ENCODE data around the gene UBE2V1. TPM values are rescaled to one million over a fixed set of nuclear protein-coding genes. Genes with fewer than 3 reads are reported as not detected.

The UBE2V1 gene
- total RNA-seq, 2 donors from 2014 or later, result 47.1 to 64.7 TPM

DNA sequence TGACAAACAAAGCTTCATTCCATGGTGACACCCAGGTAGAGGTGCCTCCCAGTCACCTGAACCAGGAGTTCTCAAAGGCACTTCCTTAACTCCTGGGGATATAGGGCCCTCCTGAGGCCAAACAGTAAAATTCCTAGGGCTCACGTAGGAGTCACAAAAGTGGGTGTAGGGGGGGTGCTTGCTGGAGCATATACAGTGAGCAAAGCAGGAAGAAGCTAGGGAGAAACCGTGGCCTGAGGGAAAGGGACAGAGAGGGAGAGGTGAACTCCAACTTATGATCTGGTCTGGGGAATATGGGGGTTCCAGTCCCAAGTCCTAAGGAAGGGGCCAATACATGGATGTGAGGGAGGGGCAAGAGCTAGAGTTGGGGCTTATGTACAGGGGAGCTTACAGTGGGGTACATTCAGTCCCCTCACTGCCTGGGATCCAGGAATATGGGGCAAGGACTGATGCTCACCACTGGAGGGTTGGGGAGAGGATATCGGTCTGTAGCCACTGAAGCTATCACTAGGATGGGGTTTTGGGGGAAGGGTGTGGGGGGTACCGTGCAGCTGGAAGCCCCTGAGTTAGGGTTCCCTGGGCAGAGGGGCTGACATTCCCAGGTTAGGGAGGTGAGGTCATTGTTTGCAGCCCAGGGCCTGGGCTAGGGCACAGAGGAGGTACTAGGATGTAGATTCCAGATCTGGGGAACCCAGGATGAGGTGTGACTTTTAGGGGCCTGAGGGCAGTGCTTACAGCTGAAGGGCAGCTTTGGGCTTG lies 39.6 kb upstream of the UBE2V1 start:
- WGBS, result 4% methylated on average over 4 of the region's 4 CpGs
- DNase-seq (ENCODE audit: low spot score), result no peak
- no peaks in the 10 kb centered on the region for H3K27me3 ChIP-seq (replicated peaks; ENCODE audit: insufficient read depth)
- TF ChIP-seq POLR2AphosphoS5 (IDR thresholded peaks at IDR 0.05) (peak; percentile 42), POLR2A (IDR thresholded peaks at IDR 0.05) (no peak)
- TF ChIP-seq, protein P1, sequence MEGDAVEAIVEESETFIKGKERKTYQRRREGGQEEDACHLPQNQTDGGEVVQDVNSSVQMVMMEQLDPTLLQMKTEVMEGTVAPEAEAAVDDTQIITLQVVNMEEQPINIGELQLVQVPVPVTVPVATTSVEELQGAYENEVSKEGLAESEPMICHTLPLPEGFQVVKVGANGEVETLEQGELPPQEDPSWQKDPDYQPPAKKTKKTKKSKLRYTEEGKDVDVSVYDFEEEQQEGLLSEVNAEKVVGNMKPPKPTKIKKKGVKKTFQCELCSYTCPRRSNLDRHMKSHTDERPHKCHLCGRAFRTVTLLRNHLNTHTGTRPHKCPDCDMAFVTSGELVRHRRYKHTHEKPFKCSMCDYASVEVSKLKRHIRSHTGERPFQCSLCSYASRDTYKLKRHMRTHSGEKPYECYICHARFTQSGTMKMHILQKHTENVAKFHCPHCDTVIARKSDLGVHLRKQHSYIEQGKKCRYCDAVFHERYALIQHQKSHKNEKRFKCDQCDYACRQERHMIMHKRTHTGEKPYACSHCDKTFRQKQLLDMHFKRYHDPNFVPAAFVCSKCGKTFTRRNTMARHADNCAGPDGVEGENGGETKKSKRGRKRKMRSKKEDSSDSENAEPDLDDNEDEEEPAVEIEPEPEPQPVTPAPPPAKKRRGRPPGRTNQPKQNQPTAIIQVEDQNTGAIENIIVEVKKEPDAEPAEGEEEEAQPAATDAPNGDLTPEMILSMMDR (IDR thresholded peaks at IDR 0.05), result peak in 3 of 4 experiments; percentile 18 to 46 (median 43)
- peaks cover 25% of the 10 kb centered on the region for H3K4me1 ChIP-seq (replicated peaks)
- H3K27ac ChIP-seq, result peak overlapping the region; percentile 88 to 90
- no peaks in the 10 kb centered on the region for H3K36me3 ChIP-seq
- H3K9me3 ChIP-seq, result no peaks in the 10 kb centered on the region
- peak overlapping the region; percentile 96 for H3K4me3 ChIP-seq
- intact Hi-C loops (cut with DNase I), result no loop called here

DNA sequence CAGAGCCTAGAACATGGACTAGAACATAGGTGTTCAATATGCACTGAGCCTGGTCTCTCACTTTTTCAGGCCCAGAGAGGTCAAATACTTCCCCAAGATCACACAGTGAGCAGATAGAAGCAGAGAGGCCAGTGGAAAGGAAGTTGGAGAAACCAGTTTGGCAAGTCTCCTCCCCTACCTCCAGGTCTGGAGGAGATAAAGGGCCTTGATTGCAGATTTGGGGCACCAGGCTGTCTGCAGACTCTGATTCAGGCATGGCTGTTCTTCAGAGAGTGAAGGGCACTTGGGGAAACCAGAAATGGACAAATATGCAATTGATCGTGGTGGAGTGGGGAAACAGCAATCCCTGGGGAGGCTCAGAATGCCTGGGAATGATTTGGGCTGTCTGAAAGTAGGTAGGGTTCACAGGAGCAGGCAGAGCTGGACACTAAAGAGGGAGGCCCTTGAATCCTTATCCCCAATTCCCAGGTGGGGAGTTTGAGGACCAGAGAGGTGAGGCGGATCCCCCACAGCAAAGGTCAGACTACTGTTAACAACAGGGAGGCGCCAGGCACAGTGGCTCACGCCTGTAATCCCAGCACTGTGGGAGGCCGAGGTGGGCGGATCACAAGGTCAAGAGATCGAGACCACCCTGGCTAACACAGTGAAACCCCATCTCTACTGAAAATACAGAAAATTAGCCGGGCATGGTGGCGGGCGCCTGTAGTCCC lies 38.2 kb upstream of the UBE2V1 start:
- H3K27ac ChIP-seq, result peak overlapping the region; percentile 88 to 90
- TF ChIP-seq POLR2A (IDR thresholded peaks at IDR 0.05), result peak; percentile 44
- TF ChIP-seq, protein P1 (IDR thresholded peaks at IDR 0.05), result no peak
- peak; percentile 71 for TF ChIP-seq POLR2AphosphoS5 (IDR thresholded peaks at IDR 0.05)
- H3K27me3 ChIP-seq (replicated peaks; ENCODE audit: insufficient read depth), result no peaks in the 10 kb centered on the region
- H3K4me3 ChIP-seq, result no peak overlapping the region
- H3K4me1 ChIP-seq (replicated peaks), result peaks cover 34% of the 10 kb centered on the region
- no peaks in the 10 kb centered on the region for H3K9me3 ChIP-seq
- intact Hi-C loops (cut with DNase I), result no loop called here
- DNase-seq (ENCODE audit: low spot score), result peak; percentile 77
- no peaks in the 10 kb centered on the region for H3K36me3 ChIP-seq
- WGBS, result 75% methylated on average over 10 of the region's 10 CpGs

DNA sequence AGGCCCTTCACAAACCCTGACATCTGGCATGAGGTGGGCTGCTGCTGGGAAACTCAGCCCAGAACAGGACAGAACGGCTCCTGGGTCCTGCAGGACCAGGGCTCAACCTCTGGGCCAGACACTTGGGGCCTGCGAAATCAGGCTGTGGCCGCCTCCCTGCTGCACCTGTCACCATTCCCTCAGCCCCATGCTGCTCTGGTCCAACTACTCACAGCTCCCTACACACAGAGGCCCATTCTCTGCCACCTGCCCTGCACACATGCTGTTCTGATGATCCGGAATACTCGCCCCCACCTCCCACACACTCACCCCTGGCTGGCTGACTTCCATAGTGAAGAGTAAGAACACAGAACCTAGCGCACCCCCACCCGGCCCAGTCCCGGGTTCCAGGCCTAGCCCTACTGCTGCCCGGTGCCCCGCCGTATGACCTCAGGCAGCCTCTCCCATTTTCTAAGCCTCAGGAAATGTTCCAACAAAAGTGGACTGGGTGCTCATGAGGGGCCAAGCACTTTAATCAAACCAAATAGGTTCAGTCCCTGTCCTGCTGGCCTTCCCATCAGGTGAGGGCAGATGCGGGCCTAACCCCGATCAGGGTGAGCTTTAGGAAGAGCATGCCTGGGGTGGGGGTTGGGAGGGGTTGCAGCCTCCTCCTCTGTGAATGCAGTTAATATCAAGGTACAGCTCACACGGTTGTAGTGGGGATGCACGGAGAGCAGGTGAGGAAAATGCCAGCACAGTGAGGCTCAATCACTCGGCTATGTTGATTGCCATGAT lies 36.7 kb upstream of the UBE2V1 start:
- TF ChIP-seq POLR2AphosphoS5 (IDR thresholded peaks at IDR 0.05) (no peak), POLR2A (IDR thresholded peaks at IDR 0.05) (no peak)
- Histone ChIP-seq H3K27me3 (replicated peaks; ENCODE audit: insufficient read depth) (no peaks in the 10 kb centered on the region), H3K4me1 (replicated peaks) (peaks cover 34% of the 10 kb centered on the region), H3K36me3 (no peaks in the 10 kb centered on the region), H3K9me3 (no peaks in the 10 kb centered on the region), H3K27ac (peak overlapping the region; percentile 88 to 90), H3K4me3 (no peak overlapping the region)
- intact Hi-C loops (cut with DNase I), result no loop called here
- DNase-seq (ENCODE audit: low spot score), result no peak
- 68% methylated on average over 15 of the region's 16 CpGs for WGBS

- WGBS, result 37% methylated on average over 17 of the region's 17 CpGs
- H3K27ac ChIP-seq, result peak overlapping the region; percentile 73 to 77
- H3K4me3 ChIP-seq, result peak overlapping the region in 1 of 2 donors; percentile 2
- H3K27me3 ChIP-seq (replicated peaks; ENCODE audit: insufficient read depth), result no peaks in the 10 kb centered on the region
- H3K9me3 ChIP-seq, result no peaks in the 10 kb centered on the region
- intact Hi-C loops (cut with DNase I), result no loop called here
- TF ChIP-seq POLR2AphosphoS5 (IDR thresholded peaks at IDR 0.05) (peak; percentile 70), POLR2A (IDR thresholded peaks at IDR 0.05) (peak; percentile 38)
- TF ChIP-seq, protein P1 (IDR thresholded peaks at IDR 0.05), result no peak
- H3K4me1 ChIP-seq (replicated peaks), result peaks cover 42% of the 10 kb centered on the region
- no peaks in the 10 kb centered on the region for H3K36me3 ChIP-seq
- peak; percentile 66 for DNase-seq (ENCODE audit: low spot score)
These were observed 34.0 kb upstream of the UBE2V1 start for GRCh38 chr20:50146732-50147662.

Measured in prostate gland (tissue), 2 donors.